Measurements from ENCODE around the gene CYP4V2.
A peak's percentile ranks its signal among the peaks of the same experiment; 100 is the strongest.

CYP4V2 gene

GRCh38 chr4:186191200-186192065 is at the start of gene CYP4V2:
Gene CYP4V2 (plus strand): TSS chr4:186191567. CDS start chr4:186191824, 257 bp downstream.
- TF ChIP-seq, protein P1, sequence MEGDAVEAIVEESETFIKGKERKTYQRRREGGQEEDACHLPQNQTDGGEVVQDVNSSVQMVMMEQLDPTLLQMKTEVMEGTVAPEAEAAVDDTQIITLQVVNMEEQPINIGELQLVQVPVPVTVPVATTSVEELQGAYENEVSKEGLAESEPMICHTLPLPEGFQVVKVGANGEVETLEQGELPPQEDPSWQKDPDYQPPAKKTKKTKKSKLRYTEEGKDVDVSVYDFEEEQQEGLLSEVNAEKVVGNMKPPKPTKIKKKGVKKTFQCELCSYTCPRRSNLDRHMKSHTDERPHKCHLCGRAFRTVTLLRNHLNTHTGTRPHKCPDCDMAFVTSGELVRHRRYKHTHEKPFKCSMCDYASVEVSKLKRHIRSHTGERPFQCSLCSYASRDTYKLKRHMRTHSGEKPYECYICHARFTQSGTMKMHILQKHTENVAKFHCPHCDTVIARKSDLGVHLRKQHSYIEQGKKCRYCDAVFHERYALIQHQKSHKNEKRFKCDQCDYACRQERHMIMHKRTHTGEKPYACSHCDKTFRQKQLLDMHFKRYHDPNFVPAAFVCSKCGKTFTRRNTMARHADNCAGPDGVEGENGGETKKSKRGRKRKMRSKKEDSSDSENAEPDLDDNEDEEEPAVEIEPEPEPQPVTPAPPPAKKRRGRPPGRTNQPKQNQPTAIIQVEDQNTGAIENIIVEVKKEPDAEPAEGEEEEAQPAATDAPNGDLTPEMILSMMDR (IDR thresholded peaks at IDR 0.05; ENCODE audit: low read length, missing control alignments): no peak
- peak within 1 kb of the TSS; percentile 68 for H3K4me3 ChIP-seq (replicated peaks; ENCODE audit: low read depth, low read length)
- DNase-seq (ENCODE audit: low read depth): peak; percentile 82

DNA sequence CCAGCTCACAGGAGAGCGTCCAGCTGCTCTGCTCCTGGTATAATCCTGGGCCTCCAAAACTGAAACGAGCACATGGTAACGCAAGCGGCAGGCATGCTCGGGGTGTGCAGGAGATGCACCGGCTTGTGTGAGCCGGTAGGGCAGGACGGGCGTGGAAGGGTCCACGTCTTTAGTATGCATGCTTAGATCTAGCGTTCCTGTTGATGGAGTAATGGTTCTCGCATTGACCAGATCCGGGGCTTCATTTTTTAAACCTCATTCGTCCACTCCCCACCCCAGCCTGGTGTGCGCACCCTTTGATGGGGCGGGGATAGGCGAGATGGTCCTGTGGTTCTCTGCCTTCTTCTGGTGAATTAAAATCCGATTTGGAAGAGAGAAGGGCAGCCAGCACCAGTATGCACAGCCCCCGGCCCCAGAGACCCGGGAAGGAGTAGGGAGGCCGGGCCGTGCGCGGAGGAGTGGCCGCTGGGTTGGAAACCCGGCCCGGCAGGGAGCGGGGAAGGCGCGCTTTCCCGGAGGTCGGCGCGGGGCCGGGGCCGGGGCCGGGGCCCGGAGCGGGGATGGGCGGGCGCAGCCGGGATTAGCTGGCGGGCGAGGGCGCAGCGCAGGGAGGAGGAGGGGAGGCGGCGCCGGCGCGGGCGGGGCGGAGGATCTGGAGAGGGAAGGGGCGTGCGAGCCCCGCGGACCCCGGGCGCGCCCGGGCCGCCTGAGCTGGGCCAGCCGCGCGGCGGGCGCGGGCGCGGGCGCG is 47.0 kb upstream of the CYP4V2 start:
- H3K4me3 ChIP-seq (replicated peaks; ENCODE audit: low read depth, low read length): peak overlapping the region; percentile 59
- peak; percentile 59 for DNase-seq (ENCODE audit: low read depth)
- TF ChIP-seq, protein P1 (IDR thresholded peaks at IDR 0.05; ENCODE audit: low read length, missing control alignments): peak; percentile 18

GRCh38 chr4:186144946-186145569 is 46.3 kb upstream of the CYP4V2 start:
- TF ChIP-seq, protein P1 (IDR thresholded peaks at IDR 0.05; ENCODE audit: low read length, missing control alignments): no peak
- DNase-seq (ENCODE audit: low read depth): peak; percentile 66
- peak overlapping the region; percentile 59 for H3K4me3 ChIP-seq (replicated peaks; ENCODE audit: low read depth, low read length)

DNA sequence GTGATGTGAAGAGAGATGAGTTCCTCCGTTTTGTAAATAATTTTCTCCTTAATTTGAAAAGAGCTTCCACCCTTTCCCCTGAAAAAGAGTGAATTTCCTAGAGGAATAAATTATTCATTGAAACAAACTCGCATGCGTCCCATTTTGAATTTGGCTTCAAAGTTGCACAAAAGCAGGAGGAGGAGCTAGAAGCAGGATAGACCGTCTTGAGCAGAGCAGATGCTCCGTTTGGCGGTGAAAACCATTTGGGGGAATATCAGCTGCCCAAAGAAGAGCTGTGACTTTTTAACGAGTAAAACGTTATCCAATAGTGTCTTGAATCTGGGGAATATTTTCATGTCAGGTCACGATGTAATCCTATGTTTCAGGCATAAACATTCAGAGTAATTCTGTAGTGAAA is 44.9 kb upstream of the CYP4V2 start:
- TF ChIP-seq, protein P1 (IDR thresholded peaks at IDR 0.05; ENCODE audit: low read length, missing control alignments): no peak
- DNase-seq (ENCODE audit: low read depth): no peak
- H3K4me3 ChIP-seq (replicated peaks; ENCODE audit: low read depth, low read length): no peak overlapping the region

- TF ChIP-seq, protein P1 (IDR thresholded peaks at IDR 0.05; ENCODE audit: low read length, missing control alignments): no peak
- no peak for DNase-seq (ENCODE audit: low read depth)
- H3K4me3 ChIP-seq (replicated peaks; ENCODE audit: low read depth, low read length): no peak overlapping the region
Observed at GRCh38 chr4:186148336-186148975, 42.9 kb upstream of the CYP4V2 start.

GRCh38 chr4:186149872-186150271 is 41.5 kb upstream of the CYP4V2 start:
- peak; percentile 66 for DNase-seq (ENCODE audit: low read depth)
- TF ChIP-seq, protein P1 (IDR thresholded peaks at IDR 0.05; ENCODE audit: low read length, missing control alignments): peak; percentile 47
- H3K4me3 ChIP-seq (replicated peaks; ENCODE audit: low read depth, low read length): no peak overlapping the region

Data from fibroblast of pulmonary artery (primary cell).